Activated gamma-delta T cell treated with Interleukin-2 at 50 U/mL for 16 hours (primary cell): Measurements from ENCODE around the gene KLF2.

Experiments used
- DNase-seq: peaks from one replicate; pipeline ENCODE4 v3.0.0-alpha.2; 2020

The KLF2 gene

DNA sequence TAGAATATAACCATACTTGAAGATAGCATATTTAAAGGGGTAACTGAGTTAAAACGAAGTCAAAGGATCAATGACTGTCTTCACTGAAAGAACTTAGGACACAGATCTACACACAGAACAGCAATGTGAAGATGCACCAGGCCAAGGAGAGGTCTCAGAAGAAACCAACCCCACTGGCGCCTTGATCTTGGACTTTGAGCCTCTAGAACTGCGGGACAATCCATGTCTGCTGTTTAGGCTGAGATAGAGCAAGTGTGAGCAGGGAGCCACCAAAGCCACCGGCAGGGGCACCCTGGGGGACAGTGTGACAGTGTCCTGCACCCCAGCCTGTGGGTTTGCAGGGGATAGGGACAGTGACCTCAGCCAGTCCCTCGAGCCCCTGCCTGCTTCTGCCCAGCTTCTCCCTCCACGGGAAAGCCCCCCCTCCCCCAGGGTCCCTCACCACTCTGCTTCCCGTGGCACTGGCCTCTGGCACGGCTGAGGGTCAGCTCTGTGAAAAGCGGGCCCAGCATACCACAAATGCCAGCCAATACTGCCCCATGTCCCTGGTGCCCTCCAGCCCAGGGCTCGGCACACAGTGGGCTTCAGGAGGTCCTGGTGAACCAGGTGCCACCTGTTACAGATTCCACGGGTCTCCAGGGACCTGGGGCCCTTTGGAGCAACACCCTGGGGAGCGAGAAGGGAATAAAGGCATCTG is 40.8 kb downstream of the KLF2 start:
- no peak for DNase-seq

DNA sequence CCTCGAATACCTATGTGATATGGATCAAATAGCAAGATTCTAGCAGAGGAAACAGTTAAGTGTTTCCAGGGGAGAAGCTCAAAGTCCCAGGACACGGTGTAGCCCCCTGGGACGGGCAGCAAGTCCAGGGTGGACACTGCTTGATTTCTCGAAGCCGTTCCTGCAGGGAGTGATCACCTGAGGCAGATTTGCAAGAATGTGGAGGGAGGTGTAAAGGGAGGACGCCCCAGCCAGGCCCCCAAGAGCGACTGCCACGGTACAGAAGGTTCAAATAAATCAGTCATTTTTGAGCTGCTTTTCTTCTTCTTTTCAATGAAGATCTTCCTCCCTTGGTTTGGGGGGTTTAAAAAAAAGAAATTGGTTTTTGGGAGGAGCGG is 41.4 kb downstream of the KLF2 start:
- DNase-seq, result no peak

- DNase-seq, result peak; percentile 42
Observed at GRCh38 chr19:16366433-16367260, 42.0 kb downstream of the KLF2 start.

DNA sequence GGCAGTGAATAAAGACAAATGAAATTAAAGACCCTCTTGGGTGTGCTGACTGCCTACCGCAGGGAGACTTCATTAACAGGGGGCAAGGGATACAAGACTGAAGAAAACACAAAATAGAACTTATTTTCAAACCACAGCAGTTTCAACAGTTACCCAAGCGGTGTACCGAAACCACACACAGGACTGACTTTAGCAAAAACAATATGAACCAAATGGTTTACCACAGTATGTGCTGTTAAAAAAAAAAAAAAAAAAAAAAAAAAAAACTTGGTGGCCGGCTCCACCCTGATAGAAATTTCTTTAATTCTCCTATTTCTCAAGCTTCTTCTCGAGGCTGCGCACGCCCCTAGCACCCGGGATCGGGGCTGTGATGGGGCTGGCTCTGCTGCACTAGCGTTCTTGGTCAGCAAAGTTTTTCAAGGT is 42.6 kb downstream of the KLF2 start:
- peak; percentile 62 for DNase-seq

GRCh38 chr19:16368385-16369305 is 44.0 kb downstream of the KLF2 start:
- peak; percentile 68 for DNase-seq

DNA sequence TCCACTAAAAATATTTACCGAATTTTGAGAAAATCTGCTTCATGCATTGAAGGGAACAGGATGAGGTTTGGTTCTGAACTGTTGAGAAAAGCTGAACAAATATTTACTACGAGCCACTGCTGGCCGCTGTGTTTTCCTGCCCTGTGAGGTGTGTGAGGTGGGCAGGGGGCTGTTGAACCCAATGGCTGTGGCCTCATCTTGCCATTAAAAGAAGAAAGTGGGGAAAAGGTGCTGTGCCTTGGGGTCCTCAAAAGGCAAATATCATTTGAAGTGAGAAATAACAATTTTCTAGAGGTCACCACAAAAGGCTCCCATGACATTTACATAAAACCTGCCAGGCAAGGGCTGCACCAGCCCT is 44.7 kb downstream of the KLF2 start:
- DNase-seq, result no peak

DNA sequence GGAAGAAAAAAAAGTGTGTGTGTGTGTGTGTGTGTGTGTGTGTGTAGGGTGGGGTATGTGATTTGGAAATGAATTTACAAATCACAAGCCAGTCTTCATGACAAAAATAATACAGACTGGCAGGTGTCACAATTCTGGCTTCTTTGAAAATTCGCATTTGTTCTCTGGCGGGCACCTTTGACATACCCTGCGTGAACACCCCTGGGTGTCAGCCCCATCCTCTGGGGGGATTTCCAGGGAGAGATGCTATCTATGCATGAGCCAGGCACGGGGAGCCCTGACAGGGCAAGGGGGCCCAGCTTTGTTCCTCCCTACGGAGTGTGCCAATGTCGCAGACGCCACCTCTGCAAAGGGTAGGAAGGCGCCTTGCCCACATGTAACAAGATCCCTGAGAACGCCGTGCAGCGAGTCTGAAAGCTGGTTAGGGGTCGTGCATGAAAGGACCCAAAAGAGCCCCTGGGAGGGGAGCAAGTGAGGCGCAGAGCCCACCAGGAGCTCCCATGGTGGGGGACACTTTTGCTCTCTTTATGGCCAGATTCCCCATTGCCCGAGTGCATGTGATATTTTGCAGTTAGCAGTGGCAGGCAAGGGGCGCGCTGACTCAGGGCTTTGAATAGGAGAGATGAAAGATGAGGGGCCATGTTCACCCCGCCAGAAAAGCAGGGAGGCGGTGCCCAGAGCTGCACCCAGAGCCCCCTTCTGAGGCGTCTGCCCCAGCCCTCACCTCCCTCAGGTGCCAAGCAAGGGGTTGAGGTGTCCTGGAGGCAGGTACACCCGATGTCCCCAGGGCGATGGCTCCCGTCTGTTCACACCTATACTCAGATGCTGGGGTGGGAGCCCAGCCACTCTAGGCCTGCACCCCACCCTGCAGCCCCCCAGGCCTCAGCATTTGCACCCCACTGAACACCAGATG is 45.3 kb downstream of the KLF2 start:
- DNase-seq, result peak; percentile 74

DNA sequence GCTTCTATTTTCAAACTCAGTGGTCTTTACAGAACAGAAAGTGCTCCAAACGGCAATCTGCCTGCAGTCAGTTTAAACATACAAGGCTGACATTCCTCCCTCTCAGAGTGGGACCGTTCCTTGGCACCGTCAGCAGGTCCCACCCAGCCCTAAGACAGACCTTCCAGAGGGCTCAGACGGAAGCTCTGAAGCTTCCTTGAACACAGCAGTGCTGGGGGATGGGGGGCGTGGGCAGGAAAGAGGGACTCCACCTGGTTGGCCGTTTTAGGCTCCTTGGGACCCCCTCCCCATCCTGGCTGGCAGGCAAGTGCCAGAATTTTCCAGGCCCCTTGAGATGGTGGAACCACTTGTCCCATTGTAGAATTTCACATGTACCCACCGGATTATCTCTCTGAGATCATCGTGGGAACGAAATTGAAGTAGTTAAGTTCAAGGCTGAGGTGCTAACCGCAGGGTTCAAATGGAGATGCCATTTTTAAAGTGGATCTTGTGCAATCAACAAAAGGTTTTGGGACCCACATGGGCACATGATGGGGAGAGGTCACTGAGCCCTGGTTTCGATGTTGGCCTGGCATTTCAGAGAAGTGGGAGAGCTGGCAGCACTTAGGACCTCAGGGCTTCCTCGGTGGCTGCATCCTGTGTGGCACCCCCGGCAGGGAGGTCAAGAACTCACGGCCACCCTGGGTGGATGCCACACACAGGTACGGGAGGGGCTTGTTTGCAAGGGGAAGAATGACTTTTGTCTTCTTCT is 46.2 kb downstream of the KLF2 start:
- DNase-seq, result peak; percentile 37

DNA sequence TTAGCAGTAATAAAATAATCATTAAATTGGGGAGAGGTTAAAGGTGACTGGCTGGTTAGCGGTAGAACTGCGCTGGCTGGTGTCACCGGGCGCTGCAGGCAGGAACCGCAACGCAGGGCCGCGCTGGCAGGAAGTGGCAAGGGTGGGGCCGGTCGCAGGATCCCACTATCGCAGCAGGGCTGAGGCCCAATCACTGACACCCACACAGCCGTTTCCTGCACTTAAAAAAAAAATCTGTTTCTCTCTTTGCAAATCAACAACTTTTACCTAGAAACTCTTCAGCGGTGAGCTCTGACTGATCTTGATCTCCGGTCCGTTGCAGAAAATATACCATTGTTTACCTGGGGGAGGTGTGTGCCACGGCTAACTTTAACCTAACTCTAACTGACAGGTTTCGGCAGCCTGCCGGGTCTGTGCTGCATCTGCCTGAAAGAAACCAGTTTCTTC is 46.9 kb downstream of the KLF2 start:
- peak; percentile 92 for DNase-seq

DNA sequence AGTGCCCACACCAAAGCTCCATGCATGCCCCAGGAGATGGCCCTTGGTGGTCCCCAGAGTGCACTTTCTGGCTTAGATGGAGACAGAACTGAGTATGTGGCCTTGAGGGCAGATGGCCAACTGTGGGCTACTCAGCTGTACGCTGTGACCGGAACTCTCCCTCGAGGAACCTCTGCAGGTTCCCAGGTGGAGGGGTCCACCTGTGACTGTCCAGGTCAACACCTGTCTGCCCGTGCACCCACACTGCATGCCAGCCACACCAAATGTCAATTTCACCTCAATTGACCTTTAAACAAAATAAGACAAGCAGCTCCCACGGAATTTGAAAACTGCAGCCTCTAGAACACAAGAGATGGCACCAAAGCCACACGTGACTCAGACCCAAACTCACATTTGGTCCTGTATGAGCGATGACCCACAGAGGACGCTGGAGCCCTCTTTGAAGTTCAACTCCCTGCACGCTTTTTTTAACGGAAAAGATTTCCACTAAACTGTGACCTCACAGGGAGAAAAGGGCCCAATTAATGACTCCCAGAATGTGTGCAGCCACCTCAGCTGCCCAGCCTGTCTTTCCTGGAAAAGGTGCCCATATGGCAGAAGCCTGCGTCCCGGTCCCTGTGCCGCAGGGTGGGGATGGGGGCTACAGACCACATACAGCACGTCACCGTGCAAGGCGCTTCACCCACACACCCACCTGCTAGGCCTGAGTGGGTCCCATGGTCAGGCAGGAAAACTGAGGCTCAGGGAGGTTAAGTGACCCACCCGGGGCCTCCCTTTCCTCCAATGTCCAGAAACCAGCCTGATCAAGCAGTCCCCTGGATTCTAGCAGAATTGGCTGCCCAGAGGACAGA is 47.7 kb downstream of the KLF2 start:
- no peak for DNase-seq

- DNase-seq, result no peak
Observed at GRCh38 chr19:16373079-16373478, 48.5 kb downstream of the KLF2 start.

GRCh38 chr19:16373532-16373931 is 48.9 kb downstream of the KLF2 start:
- DNase-seq, result no peak

DNA sequence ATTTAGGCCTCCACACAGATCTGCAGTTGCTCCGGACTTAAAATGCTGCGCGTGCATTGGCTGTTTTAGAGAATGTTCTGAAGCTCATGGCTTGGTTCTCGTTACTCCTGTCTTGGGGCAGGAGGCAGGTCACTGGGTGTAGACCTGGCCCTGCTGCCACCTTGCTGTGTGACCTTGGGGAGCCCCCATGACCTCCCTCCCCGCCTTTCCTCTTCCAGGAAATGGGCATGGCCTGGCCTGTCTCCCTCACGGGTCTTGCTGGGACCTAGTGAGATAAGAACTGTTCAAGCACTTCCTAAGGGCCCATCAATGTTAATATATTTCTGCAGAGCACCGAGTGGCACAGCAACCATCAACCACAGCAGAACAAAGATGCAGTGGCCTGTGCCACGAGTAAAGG is 49.4 kb downstream of the KLF2 start:
- DNase-seq, result no peak

- DNase-seq, result no peak
Observed at GRCh38 chr19:16374436-16374835, 49.8 kb downstream of the KLF2 start.

- DNase-seq, result no peak
Observed at GRCh38 chr19:16375157-16375935, 50.7 kb downstream of the KLF2 start.

DNA sequence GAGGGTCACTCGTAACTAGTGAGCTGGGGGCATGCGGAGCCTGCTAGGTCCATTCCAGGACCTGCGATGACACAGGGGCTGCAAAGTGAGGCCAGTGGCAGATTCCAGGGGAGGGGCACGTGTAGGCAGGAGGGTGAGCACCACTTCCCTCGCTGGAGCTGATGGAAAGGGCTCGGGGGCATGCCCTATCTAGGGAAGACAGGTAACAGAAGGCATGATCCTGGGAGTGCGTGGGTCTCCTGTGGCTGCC is 51.2 kb downstream of the KLF2 start:
- DNase-seq, result no peak

DNA sequence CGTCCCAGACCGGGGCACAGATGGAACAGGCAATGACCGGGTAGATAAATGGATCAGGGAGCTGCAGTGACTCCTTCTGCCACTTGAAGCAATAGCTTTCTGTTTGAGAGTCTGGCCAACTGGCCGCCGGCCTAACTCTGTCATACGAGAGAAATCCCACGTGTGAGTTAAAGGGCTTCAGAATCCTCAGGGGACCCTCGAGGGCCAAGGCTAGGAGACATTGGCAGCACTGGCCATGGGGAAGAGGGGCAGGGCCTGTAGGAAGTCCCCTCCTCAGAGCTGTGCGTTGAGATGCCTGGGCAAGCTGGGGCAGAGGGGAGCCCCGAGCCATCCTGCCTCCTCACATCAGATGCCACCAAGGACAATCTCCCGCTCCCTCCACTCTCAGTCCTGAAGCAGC is 51.6 kb downstream of the KLF2 start:
- no peak for DNase-seq

DNA sequence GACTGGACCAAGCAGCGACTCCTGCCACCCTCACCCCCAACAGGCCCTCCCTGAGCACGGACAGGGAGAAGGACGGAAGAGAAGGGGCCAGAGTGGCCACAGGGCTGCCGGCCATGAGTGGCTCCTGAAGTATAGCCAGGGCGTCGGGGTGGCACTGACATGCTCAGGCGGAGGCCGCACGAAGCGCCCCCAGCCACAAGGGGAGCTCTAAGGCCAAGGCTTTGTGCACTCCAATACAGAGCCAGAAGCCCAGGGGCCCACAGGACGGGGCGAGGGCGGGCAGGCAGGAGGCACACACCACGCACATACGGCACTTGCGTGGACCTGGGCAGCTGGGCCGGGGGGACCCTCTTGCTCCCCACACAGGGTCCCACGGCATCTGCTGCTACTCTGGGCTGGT is 52.0 kb downstream of the KLF2 start:
- DNase-seq, result peak; percentile 49

DNA sequence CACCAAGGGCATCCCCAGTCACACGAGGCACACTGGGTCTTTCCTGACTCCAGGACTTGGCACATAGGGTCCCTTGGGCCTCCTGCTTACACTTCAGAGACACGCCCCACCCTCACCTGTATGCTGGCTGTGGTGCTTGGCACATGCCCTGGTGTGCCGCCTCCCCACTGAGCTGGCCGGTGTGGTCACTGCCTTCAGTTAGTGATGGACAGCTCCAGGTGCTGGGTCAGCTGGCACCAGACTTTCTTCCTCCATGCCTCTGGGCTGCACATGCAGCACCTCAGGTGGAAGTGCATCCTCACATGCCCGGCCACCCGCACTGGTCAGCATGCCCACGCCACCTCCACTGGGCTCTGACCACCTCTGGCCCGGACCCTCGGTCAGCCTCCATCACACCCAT is 52.9 kb downstream of the KLF2 start:
- no peak for DNase-seq
